ENCODE measurements around the gene CERS6. TPM values are rescaled to one million over a fixed set of nuclear protein-coding genes. Genes with fewer than 3 reads are reported as not detected.

The CERS6 gene
- total and polyA plus RNA-seq, 4 donors, result 4.3 to 25.8 (median 13.6) TPM

- H3K9me3 ChIP-seq (ENCODE audit: control insufficient read depth in 4 of 4, insufficient read depth in 3 of 4, low read length in 3 of 4), result no peaks in the 10 kb centered on the region
- no peak overlapping the region for H3K4me3 ChIP-seq
- ATAC-seq (ENCODE audit: insufficient read depth, low FRiP score), result no peak
- DNase-seq, result no peak
- no peak overlapping the region for H3K9ac ChIP-seq (ENCODE audit: insufficient read depth in 1 of 2, low read length in 2 of 2)
- no peak overlapping the region for H3K27ac ChIP-seq (ENCODE audit: low read depth in 1 of 2, low read length in 1 of 2)
- 44 to 52% methylated on average over 3 of the region's 3 CpGs for WGBS, 2 donors
- no peaks in the 10 kb centered on the region for H3K27me3 ChIP-seq (ENCODE audit: control insufficient read depth in 3 of 3, insufficient read depth in 3 of 3, low read length in 2 of 3)
- peaks cover 0 to 5% (median 2%) of the 10 kb centered on the region in 5 donors for H3K4me1 ChIP-seq (ENCODE audit: control insufficient read depth in 5 of 5, insufficient read depth in 5 of 5, low read length in 5 of 5)
- TF ChIP-seq CTCF (IDR thresholded peaks at IDR 0.05; ENCODE audit: control extremely low read depth, extremely low read depth), result no peak
- H3K36me3 ChIP-seq (ENCODE audit: control insufficient read depth in 4 of 4, insufficient read depth in 4 of 4, low read length in 4 of 4), result no peaks in the 10 kb centered on the region
Observed at GRCh38 chr2:168430431-168430830, 25.6 kb upstream of the CERS6 start.

- 73 to 76% methylated on average over 1 of the region's 1 CpG for WGBS, 2 donors
- Histone ChIP-seq H3K4me1 (ENCODE audit: control insufficient read depth in 5 of 5, insufficient read depth in 5 of 5, low read length in 5 of 5) (peaks cover 0 to 5% (median 2%) of the 10 kb centered on the region in 5 donors), H3K9me3 (ENCODE audit: control insufficient read depth in 4 of 4, insufficient read depth in 3 of 4, low read length in 3 of 4) (no peaks in the 10 kb centered on the region), H3K27ac (ENCODE audit: low read depth in 1 of 2, low read length in 1 of 2) (no peak overlapping the region), H3K36me3 (ENCODE audit: control insufficient read depth in 4 of 4, insufficient read depth in 4 of 4, low read length in 4 of 4) (no peaks in the 10 kb centered on the region), H3K9ac (ENCODE audit: insufficient read depth in 1 of 2, low read length in 2 of 2) (no peak overlapping the region), H3K27me3 (ENCODE audit: control insufficient read depth in 3 of 3, insufficient read depth in 3 of 3, low read length in 2 of 3) (no peaks in the 10 kb centered on the region), H3K4me3 (no peak overlapping the region)
- DNase-seq (no peak), ATAC-seq (ENCODE audit: insufficient read depth, low FRiP score) (no peak)
- TF ChIP-seq CTCF (IDR thresholded peaks at IDR 0.05; ENCODE audit: control extremely low read depth, extremely low read depth), result no peak
Observed at GRCh38 chr2:168431301-168432024, 24.6 kb upstream of the CERS6 start.

GRCh38 chr2:168432100-168432499 is 24.0 kb upstream of the CERS6 start:
- H3K4me3 ChIP-seq, result no peak overlapping the region
- H3K27ac ChIP-seq (ENCODE audit: low read depth in 1 of 2, low read length in 1 of 2), result no peak overlapping the region
- ATAC-seq (ENCODE audit: insufficient read depth, low FRiP score), result no peak
- H3K4me1 ChIP-seq (ENCODE audit: control insufficient read depth in 5 of 5, insufficient read depth in 5 of 5, low read length in 5 of 5), result peaks cover 0 to 5% (median 2%) of the 10 kb centered on the region in 5 donors
- no peak overlapping the region for H3K9ac ChIP-seq (ENCODE audit: insufficient read depth in 1 of 2, low read length in 2 of 2)
- WGBS, 2 donors, result 88 to 93% methylated on average over 3 of the region's 3 CpGs
- DNase-seq, result no peak
- H3K27me3 ChIP-seq (ENCODE audit: control insufficient read depth in 3 of 3, insufficient read depth in 3 of 3, low read length in 2 of 3), result no peaks in the 10 kb centered on the region
- H3K36me3 ChIP-seq (ENCODE audit: control insufficient read depth in 4 of 4, insufficient read depth in 4 of 4, low read length in 4 of 4), result no peaks in the 10 kb centered on the region
- no peaks in the 10 kb centered on the region for H3K9me3 ChIP-seq (ENCODE audit: control insufficient read depth in 4 of 4, insufficient read depth in 3 of 4, low read length in 3 of 4)
- TF ChIP-seq CTCF (IDR thresholded peaks at IDR 0.05; ENCODE audit: control extremely low read depth, extremely low read depth), result no peak

All from lung (tissue), 12 donors.